Cardiac septum (tissue), 1 donor: ENCODE measurements around the gene ERP29. TPM values are rescaled to one million over a fixed set of nuclear protein-coding genes. Genes with fewer than 3 reads are reported as not detected.
"Not testable (repeated sequence)": the region's sequence is repeated elsewhere in the genome, so short reads cannot be mapped to it uniquely, and the experiment has no call there.

Source experiments
- DNase-seq: peaks from one replicate; pipeline ENCODE4 v3.0.0-alpha.2; 2020; ENCODE audit warnings: low spot score
- intact Hi-C: fragments of 100-400 bp; cut with DNase I; formaldehyde crosslinking; loops from one replicate; pipeline ENCODE4 v1.14.0; 2022
- microRNA-seq: library from miRNA; unstranded; fragments of <30 nt; microRNA quantifications from one replicate; pipeline ENCODE4 v1.2.0, GENCODE V29; 2020
- total RNA-seq: library from RNA; stranded (reverse); fragmentation: NEBNext Ultra II Directional; extraction: Animal tissue kit (Norgen Biotek cat#: 25700); gene quantifications from one replicate; pipeline ENCODE4 v1.2.1, GENCODE V29; 2021
- donor health status: DM: no; HTN: no; CAD: no.

ERP29 gene
- total RNA-seq, 1 donor from 2014 or later = 42.1 TPM

DNA sequence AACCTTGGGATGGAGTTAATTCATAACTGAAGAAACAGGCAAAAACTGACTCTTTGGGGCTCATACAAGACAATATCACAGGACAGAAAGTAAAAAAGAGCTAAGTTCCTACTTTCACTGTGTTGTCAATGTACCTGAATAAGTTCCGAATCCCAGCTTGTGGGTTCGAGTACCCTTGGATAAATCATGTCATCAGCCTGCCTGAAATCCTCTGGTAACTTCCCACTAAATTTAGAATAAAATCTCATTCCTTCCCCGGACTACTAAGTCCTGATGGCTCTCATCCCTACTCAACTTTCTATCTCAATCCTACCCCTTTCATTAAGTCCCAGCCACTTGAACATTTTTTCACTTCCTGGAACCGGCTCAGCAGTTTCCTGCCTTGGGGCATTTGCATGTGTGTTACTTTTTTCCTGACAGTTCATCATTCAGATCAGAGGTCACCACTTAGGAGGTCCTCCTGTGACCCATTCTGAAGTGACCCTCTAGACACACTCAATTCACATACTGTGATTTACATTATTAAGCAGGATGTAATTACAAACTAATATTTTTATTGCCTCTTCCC, 12.7 kb downstream of the ERP29 start:
- DNase-seq = no peak
- intact Hi-C loops = no loop called here

- intact Hi-C loops = no loop called here
- DNase-seq = no peak
Measured at GRCh38 chr12:112029301-112029700, 16.1 kb downstream of the ERP29 start.

- intact Hi-C loops = no loop called here
Measured at GRCh38 chr12:112031472-112031871, 18.2 kb downstream of the ERP29 start.

GRCh38 chr12:112032292-112032691, 19.1 kb downstream of the ERP29 start:
- intact Hi-C loops = no loop called here
- DNase-seq = no peak

More at GRCh38 chr12:112031472-112031871, 18.2 kb downstream of the ERP29 start:
- DNase-seq = no peak

DNA sequence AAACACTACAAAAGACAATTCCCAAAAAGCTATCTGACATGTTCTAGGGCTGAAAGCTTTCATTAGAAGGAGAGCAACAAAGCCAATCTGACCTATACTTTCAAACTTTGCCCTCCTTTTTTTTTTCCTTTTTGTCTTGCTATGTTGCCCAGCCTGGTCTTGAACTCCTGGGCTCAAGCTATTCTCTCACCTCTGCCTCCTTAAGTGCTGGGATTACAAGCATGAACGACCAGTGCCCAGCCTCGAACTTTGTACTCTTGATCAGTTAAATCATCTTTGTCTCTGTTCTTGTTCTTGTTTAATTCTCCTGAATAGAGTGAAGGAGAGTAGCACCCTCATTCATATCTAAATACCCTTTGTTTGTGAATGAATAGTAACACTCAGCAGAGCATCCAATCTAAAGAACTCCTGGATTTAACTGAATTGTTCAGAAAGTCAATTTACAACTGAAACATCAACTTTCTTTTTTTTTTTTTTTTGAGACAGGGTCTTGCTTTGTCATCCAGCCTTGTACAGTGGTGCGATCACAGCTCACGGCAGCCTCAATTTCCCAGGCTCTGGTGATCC, 22.1 kb downstream of the ERP29 start:
- no peak for DNase-seq
- intact Hi-C loops = no loop called here

- DNase-seq, intact Hi-C loops: not testable (repeated sequence)
Measured at GRCh38 chr12:112036614-112037013, 23.4 kb downstream of the ERP29 start.

DNA sequence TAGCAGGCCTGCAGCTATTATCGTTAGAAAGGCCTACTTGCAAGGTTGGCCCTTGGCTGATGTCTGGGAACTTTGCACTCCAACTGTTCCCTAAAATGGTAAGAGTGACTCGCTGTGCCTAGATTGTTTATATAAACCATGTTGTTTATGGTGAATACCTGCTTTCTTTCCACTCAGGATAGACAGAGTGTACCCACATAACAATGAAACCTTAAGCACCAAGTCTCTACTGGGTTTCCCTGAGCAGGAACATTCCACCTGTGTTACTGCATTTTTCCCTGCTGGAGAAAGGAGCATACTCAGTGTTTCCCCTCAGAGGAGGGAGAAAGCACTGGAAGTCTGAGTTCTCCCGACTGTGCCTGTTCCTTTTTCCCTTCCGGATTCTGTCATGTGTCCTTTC, 32.8 kb downstream of the ERP29 start:
- DNase-seq = no peak
- intact Hi-C loops = no loop called here

- DNase-seq = no peak
- intact Hi-C loops = no loop called here
Measured at GRCh38 chr12:112049351-112049750, 36.1 kb downstream of the ERP29 start.

DNA sequence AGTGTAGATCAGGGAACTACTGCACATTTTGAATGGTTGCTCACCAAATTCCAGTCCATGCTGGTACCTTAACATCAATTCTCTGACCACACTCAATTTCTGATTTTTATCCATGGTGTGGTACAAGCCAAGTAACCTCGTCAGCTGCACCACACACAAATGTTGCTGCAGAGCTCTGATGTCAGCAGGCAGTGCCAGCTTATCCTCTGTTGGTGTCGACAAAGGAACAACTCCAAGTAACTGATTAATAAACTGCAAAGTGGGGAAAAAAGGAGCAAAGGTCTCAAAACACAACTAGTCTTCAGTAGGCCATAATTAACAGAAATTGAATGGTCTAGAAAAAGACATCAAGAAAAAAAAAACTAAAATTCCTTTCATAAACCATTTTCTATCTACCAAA, 47.9 kb downstream of the ERP29 start:
- no peak for DNase-seq
- intact Hi-C loops = no loop called here

DNA sequence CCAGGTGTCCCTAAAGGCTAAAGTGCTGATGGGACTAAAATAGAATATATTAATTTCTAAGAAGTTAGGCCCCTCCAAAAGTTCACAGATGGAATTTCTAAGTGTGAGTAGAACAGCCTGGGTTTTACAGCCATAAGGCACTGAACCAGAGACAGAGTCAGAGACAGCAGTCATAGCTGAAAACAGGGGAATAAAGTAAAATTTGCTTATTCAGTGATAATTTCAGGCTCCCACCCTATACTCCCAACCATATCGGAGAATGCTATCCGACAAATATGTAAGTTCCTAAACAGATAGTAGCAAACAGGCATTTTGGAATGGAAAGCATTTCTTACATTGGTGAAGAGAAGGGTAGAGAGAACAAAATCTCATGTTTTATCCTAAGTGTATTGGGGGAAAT, 50.0 kb downstream of the ERP29 start:
- intact Hi-C loops = no loop called here
- no peak for DNase-seq

DNA sequence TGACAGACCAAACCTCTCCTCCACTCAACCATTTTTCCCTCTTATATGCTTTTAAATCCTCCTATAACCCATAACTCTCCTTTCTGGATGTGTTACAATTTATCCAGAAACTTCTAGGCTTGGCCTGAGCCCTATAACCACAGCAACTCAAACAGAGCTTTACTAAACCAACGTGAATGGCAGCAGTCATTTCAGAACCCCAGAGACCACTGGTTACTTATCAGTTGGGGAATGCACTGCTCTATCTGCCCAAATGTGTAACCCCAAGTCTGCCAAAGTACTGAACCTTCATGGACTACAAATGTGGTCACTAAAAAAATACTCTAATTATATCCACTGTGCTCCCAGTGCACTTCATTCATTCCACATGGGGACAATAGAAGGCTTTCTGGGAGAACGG, 53.3 kb downstream of the ERP29 start:
- intact Hi-C loops = no loop called here
- no peak for DNase-seq

Small RNAs within 50 kb of the gene (microRNA-seq; reads per million reads assigned to microRNA genes)
- gene MIR3657 = not detected

Other genes with a start within 250 kb of the ERP29 start
- 168 TPM for gene ALDH2, start 246.5 kb upstream of the ERP29 start, total RNA-seq
- 25.7 TPM for gene MAPKAPK5, start 171.2 kb upstream of the ERP29 start, total RNA-seq
- gene TMEM116, start 261 bp upstream of the ERP29 start, total RNA-seq = 32.2 TPM
- 23.1 TPM for gene NAA25, start 95.4 kb downstream of the ERP29 start, total RNA-seq
- gene TRAFD1, start 112.1 kb downstream of the ERP29 start, total RNA-seq = 32.3 TPM